AG04450 (cell line): ENCODE results near the gene PACS2. TPM values are rescaled to one million over a fixed set of nuclear protein-coding genes. Genes with fewer than 3 reads are reported as not detected.

Source experiments
- CTCF ChIA-PET: fragments of 300-600, 350-600 bp; formaldehyde crosslinking; extraction: SDS; loops from one replicate; lab custom pipeline; 2022; ENCODE audit warnings: antibody characterized with exemption, inconsistent platforms; lab: Charles Lee
- POLR2A ChIA-PET: fragments of 350-600 bp; formaldehyde crosslinking; extraction: SDS; loops from one replicate; lab custom pipeline; 2021; ENCODE audit warnings: antibody characterized with exemption, inconsistent platforms; lab: Yijun Ruan, JAX
- DNase-seq: peaks from one replicate; pipeline ENCODE4 v3.0.0-alpha.2; 2011; ENCODE audit warnings: low read depth, low spot score
- H3K27ac ChIP-seq: one replicate; pipeline ENCODE4 v1.5.1; 2012; ENCODE audit warnings: low read depth, low read length, control low read depth
- H3K27me3 ChIP-seq: one replicate; pipeline ENCODE4 v1.6.0; 2012; ENCODE audit warnings: low read length; ENCODE audit not compliant: control insufficient read depth, insufficient read depth
- H3K4me3 ChIP-seq: 2 replicates; pipeline ENCODE4 v1.5.1; 2011; ENCODE audit warnings: mild to moderate bottlenecking, low read depth, low read length, control low read depth
- H3K9me3 ChIP-seq: 2 replicates; pipeline ENCODE4 v1.5.1; 2012; ENCODE audit warnings: low read length; ENCODE audit not compliant: control insufficient read depth, insufficient read depth
- CTCF ChIP-seq: IDR thresholded peaks from 2 replicates; pipeline ENCODE4 v1.5.1; 2011; ENCODE audit warnings: low read depth, low read length, control low read depth, inconsistent platforms
- polyA plus RNA-seq: library from polyadenylated mRNA; depleted of rRNA; stranded (reverse); fragments of >200 nt; gene quantifications from 2 replicates; pipeline ENCODE4 v1.2.3, GENCODE V29; 2011

The PACS2 gene
- polyA plus RNA-seq, 1 experiment, result 13.0 TPM

GRCh38 chr14:105351920-105352851 lies 37.6 kb downstream of the PACS2 start:
- ChIA-PET POLR2A (interaction anchor here (0.7 to 1.2 kb wide), 3 partner anchors 37 to 104 kb away, joined by 3 read pairs; partner anchors contain the start of genes BTBD6 and PACS2), CTCF (interaction anchor here (0.6 to 1.7 kb wide), 17 partner anchors 9 to 294 kb away, joined by 3 to 10 read pairs (median 4); partner anchors contain the start of gene BRF1)
- Histone ChIP-seq H3K27ac (no peak overlapping the region), H3K27me3 (no peaks in the 10 kb centered on the region), H3K4me3 (no peak overlapping the region), H3K9me3 (no peaks in the 10 kb centered on the region; the same call in 1 of the 2 replicates)
- peak; percentile 85 for TF ChIP-seq CTCF
- DNase-seq, result peak; percentile 63

- H3K27ac ChIP-seq, result no peak overlapping the region
- H3K4me3 ChIP-seq, result no peak overlapping the region
- H3K27me3 ChIP-seq, result no peaks in the 10 kb centered on the region
- ChIA-PET CTCF (no interaction called here), POLR2A (no interaction called here)
- no peak for TF ChIP-seq CTCF
- no peak for DNase-seq
- H3K9me3 ChIP-seq, result no peaks in the 10 kb centered on the region; the same call in 1 of the 2 replicates
These were observed 38.6 kb downstream of the PACS2 start for GRCh38 chr14:105353136-105353535.

- Histone ChIP-seq H3K27me3 (no peaks in the 10 kb centered on the region), H3K4me3 (no peak overlapping the region), H3K27ac (no peak overlapping the region), H3K9me3 (no peaks in the 10 kb centered on the region; the same call in 1 of the 2 replicates)
- TF ChIP-seq CTCF, result no peak
- no peak for DNase-seq
- ChIA-PET CTCF (no interaction called here), POLR2A (no interaction called here)
These were observed 40.0 kb downstream of the PACS2 start for GRCh38 chr14:105354541-105354940.

GRCh38 chr14:105355049-105355575 lies 40.6 kb downstream of the PACS2 start:
- Histone ChIP-seq H3K27ac (no peak overlapping the region), H3K27me3 (no peaks in the 10 kb centered on the region), H3K4me3 (no peak overlapping the region), H3K9me3 (no peaks in the 10 kb centered on the region; the same call in 1 of the 2 replicates)
- DNase-seq, result no peak
- CTCF ChIA-PET, result no interaction called here
- no peak for TF ChIP-seq CTCF
- POLR2A ChIA-PET, result no interaction called here
